WTC11 (cell line): ENCODE measurements around the gene ASB11. TPM values are rescaled to one million over a fixed set of nuclear protein-coding genes. Genes with fewer than 3 reads are reported as not detected.

ENCODE experiments used
- ATAC-seq: fragments of 200-7000 bp; cut with Tn5 transposase; 2 replicates; pipeline ENCODE4 v1.10.0; 2021; ENCODE audit warnings: mild to moderate bottlenecking, moderate library complexity
- CTCF ChIA-PET: fragments of 300-600 bp; sonication (Branson Sonifier 250); formaldehyde crosslinking; loops from one replicate; lab custom pipeline; 2021; ENCODE audit warnings: antibody characterized with exemption; lab: Charles Lee
- POLR2A ChIA-PET: fragments of 350-600 bp; sonication (Branson Sonifier 250); formaldehyde crosslinking; loops from one replicate; lab custom pipeline; 2021; ENCODE audit warnings: antibody characterized with exemption; lab: Charles Lee
- DNase-seq: peaks from one replicate; pipeline ENCODE4 v3.0.0; 2021; ENCODE audit warnings: low spot score
- H3K27ac Mint-ChIP-seq: 2 replicates; pipeline ENCODE4 v1.8.0; 2021; ENCODE audit warnings: mixed read lengths
- H3K27me3 Mint-ChIP-seq: 2 replicates; pipeline ENCODE4 v1.8.0; 2021; ENCODE audit warnings: low read depth, mild to moderate bottlenecking, moderate library complexity, mixed read lengths
- H3K36me3 Mint-ChIP-seq: 2 replicates; pipeline ENCODE4 v1.8.0; 2021; ENCODE audit warnings: mixed read lengths
- H3K4me1 Mint-ChIP-seq: 2 replicates; pipeline ENCODE4 v1.8.0; 2022; ENCODE audit warnings: mixed read lengths
- H3K4me3 Mint-ChIP-seq: 2 replicates; pipeline ENCODE4 v1.8.0; 2021; ENCODE audit warnings: mild to moderate bottlenecking, moderate library complexity, mixed read lengths
- H3K9me3 Mint-ChIP-seq: 2 replicates; pipeline ENCODE4 v1.8.0; 2021; ENCODE audit warnings: mixed read lengths
- ATF1 ChIP-seq: sonication (generic); formaldehyde crosslinking; IDR thresholded peaks from 2 replicates; pipeline ENCODE4 v1.8.1; 2023; ENCODE audit warnings: mild to moderate bottlenecking, moderate library complexity, missing genetic modification reagents
- CBFB ChIP-seq: sonication (generic); formaldehyde crosslinking; IDR thresholded peaks from 2 replicates; pipeline ENCODE4 v1.8.1; 2022; ENCODE audit warnings: mild to moderate bottlenecking, low read depth, missing genetic modification reagents
- FOXP1 ChIP-seq: sonication (generic); formaldehyde crosslinking; IDR thresholded peaks from 2 replicates; pipeline ENCODE4 v1.8.0; 2022; ENCODE audit warnings: missing genetic modification reagents, mild to moderate bottlenecking, moderate library complexity, borderline replicate concordance
- GRHL2 ChIP-seq: fragments of 250-450 bp; sonication (Bioruptor Pico); IDR thresholded peaks from 2 replicates; pipeline ENCODE4 v1.8.0; 2022; ENCODE audit warnings: mild to moderate bottlenecking, moderate library complexity; ENCODE audit not compliant: insufficient replicate concordance, severe bottlenecking
- GTF2I ChIP-seq: fragments of 250-450 bp; sonication (Bioruptor Pico); conservative IDR thresholded peaks from 2 replicates; pipeline ENCODE4 v1.4.0; 2021; ENCODE audit warnings: mild to moderate bottlenecking
- IRF1 ChIP-seq: sonication (generic); formaldehyde crosslinking; IDR thresholded peaks from 2 replicates; pipeline ENCODE4 v1.8.0; 2023; ENCODE audit warnings: missing genetic modification reagents
- KAT7 ChIP-seq: sonication (generic); formaldehyde crosslinking; IDR thresholded peaks from 2 replicates; pipeline ENCODE4 v1.8.1; 2023; ENCODE audit warnings: missing genetic modification reagents, mild to moderate bottlenecking, borderline replicate concordance
- NFYB ChIP-seq: sonication (generic); formaldehyde crosslinking; conservative IDR thresholded peaks from 2 replicates; pipeline ENCODE4 v1.8.0; 2022; ENCODE audit warnings: low read depth, missing genetic modification reagents
- STAT6 ChIP-seq: sonication (generic); formaldehyde crosslinking; conservative IDR thresholded peaks from 2 replicates; pipeline ENCODE4 v1.8.1; 2023; ENCODE audit warnings: mild to moderate bottlenecking, low read depth, missing genetic modification reagents, moderate library complexity
- ZNF121 ChIP-seq: sonication (generic); formaldehyde crosslinking; IDR thresholded peaks from 2 replicates; pipeline ENCODE4 v1.8.0; 2023; ENCODE audit warnings: missing genetic modification reagents
- ZNF219 ChIP-seq: sonication (generic); formaldehyde crosslinking; IDR thresholded peaks from 2 replicates; pipeline ENCODE4 v1.8.0; 2023; ENCODE audit warnings: missing genetic modification reagents, mild to moderate bottlenecking, borderline replicate concordance
- ZNF263 ChIP-seq: sonication (generic); formaldehyde crosslinking; IDR thresholded peaks from 2 replicates; pipeline ENCODE4 v1.8.1; 2022; ENCODE audit warnings: low read depth, mild to moderate bottlenecking, moderate library complexity, missing genetic modification reagents
- total RNA-seq: library from RNA; stranded (reverse); gene quantifications from 3 replicates; pipeline ENCODE4 v1.2.3, GENCODE V29; 2021
- TF ChIP-seq, protein P1 (sequence below): sonication (generic); formaldehyde crosslinking; IDR thresholded peaks from 2 replicates; pipeline ENCODE4 v1.8.1; 2023; ENCODE audit warnings: mild to moderate bottlenecking, moderate library complexity, missing genetic modification reagents
- TF ChIP-seq, protein P2 (sequence below): sonication (generic); formaldehyde crosslinking; IDR thresholded peaks from 2 replicates; pipeline ENCODE4 v1.8.1; 2023; ENCODE audit warnings: mild to moderate bottlenecking, missing genetic modification reagents, borderline replicate concordance
- TF ChIP-seq, protein P3 (sequence below): sonication (generic); formaldehyde crosslinking; IDR thresholded peaks from 2 replicates; pipeline ENCODE4 v1.8.1; 2023; ENCODE audit warnings: mild to moderate bottlenecking, missing genetic modification reagents, moderate library complexity
- TF ChIP-seq, protein P4 (sequence below): sonication (generic); formaldehyde crosslinking; conservative IDR thresholded peaks from 2 replicates; pipeline ENCODE4 v1.8.1; 2022; ENCODE audit warnings: mild to moderate bottlenecking, missing genetic modification reagents

Gene ASB11
- total RNA-seq, 1 experiment from 2014 or later, result not detected

DNA sequence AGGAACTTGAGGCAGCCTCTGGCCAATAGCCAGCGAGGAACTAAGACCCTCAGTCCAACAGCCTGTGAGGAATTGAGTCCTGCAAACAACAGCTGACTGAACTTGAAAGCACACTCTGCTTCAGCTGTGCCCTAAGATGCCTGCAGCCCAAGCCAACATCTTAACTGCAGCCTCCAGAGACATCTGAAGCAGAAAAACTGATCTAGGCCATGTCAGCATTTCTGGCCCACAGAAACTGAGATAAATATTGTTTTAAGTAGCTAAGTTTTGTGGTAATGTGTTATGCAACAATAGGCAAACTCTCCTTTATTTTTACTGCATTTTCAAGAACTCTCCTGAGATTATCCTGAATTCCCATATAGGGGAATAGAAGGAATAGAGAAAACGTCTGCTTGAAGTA lies 44.3 kb upstream of the ASB11 start (continued):
- TF ChIP-seq STAT6 (no peak), ZNF263 (no peak)
- TF ChIP-seq, all 79 proteins: peak for 0

GRCh38 chrX:15358533-15358932 lies 43.1 kb upstream of the ASB11 start:
- no peak overlapping the region for H3K27ac Mint-ChIP-seq
- no peaks in the 10 kb centered on the region for H3K4me1 Mint-ChIP-seq
- DNase-seq (no peak), ATAC-seq (no peak)
- no peak overlapping the region for H3K4me3 Mint-ChIP-seq
- TF ChIP-seq FOXP1 (CRISPR knock-in tag) (no peak), KAT7 (CRISPR knock-in tag) (no peak), IRF1 (CRISPR knock-in tag) (no peak), NFYB (no peak)
- H3K27me3 Mint-ChIP-seq, result no peaks in the 10 kb centered on the region
- POLR2A ChIA-PET, result no interaction called here
- H3K9me3 Mint-ChIP-seq, result peaks cover 7% of the 10 kb centered on the region
- CTCF ChIA-PET, result no interaction called here
- no peaks in the 10 kb centered on the region for H3K36me3 Mint-ChIP-seq

DNA sequence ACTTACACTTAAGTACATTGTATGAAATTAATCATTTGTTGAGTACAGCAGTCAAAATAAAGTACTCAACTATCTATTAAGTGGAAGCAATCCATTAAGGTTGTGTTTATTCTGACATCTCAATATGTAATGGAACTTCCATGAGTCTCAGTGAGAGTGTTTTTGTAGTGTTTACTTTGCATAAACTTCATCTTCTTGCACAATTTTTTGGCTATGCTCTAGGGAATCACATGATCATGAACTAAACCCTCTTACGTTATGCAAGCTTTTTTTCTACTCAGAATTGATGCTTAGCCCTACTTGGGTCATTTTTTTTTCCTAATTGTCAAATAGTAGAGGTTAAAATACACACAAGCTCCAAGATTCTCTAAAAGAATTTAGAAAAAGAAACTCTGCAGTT lies 41.0 kb upstream of the ASB11 start:
- no peak for DNase-seq
- no peaks in the 10 kb centered on the region for H3K27me3 Mint-ChIP-seq
- no peaks in the 10 kb centered on the region for H3K4me1 Mint-ChIP-seq
- H3K36me3 Mint-ChIP-seq, result no peaks in the 10 kb centered on the region
- TF ChIP-seq, protein P1, sequence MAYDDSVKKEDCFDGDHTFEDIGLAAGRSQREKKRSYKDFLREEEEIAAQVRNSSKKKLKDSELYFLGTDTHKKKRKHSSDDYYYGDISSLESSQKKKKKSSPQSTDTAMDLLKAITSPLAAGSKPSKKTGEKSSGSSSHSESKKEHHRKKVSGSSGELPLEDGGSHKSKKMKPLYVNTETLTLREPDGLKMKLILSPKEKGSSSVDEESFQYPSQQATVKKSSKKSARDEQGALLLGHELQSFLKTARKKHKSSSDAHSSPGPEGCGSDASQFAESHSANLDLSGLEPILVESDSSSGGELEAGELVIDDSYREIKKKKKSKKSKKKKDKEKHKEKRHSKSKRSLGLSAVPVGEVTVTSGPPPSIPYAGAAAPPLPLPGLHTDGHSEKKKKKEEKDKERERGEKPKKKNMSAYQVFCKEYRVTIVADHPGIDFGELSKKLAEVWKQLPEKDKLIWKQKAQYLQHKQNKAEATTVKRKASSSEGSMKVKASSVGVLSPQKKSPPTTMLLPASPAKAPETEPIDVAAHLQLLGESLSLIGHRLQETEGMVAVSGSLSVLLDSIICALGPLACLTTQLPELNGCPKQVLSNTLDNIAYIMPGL, result no peak
- no peak for TF ChIP-seq GTF2I (CRISPR knock-in tag)
- no peak for TF ChIP-seq ATF1 (CRISPR knock-in tag)
- no peak for TF ChIP-seq GRHL2 (CRISPR knock-in tag)
- TF ChIP-seq STAT6, result no peak
- no peak for TF ChIP-seq ZNF263
- no peak for ATAC-seq
- POLR2A ChIA-PET, result no interaction called here
- no peak overlapping the region for H3K27ac Mint-ChIP-seq
- H3K4me3 Mint-ChIP-seq, result no peak overlapping the region
- CTCF ChIA-PET, result no interaction called here
- peaks cover 7% of the 10 kb centered on the region for H3K9me3 Mint-ChIP-seq

DNA sequence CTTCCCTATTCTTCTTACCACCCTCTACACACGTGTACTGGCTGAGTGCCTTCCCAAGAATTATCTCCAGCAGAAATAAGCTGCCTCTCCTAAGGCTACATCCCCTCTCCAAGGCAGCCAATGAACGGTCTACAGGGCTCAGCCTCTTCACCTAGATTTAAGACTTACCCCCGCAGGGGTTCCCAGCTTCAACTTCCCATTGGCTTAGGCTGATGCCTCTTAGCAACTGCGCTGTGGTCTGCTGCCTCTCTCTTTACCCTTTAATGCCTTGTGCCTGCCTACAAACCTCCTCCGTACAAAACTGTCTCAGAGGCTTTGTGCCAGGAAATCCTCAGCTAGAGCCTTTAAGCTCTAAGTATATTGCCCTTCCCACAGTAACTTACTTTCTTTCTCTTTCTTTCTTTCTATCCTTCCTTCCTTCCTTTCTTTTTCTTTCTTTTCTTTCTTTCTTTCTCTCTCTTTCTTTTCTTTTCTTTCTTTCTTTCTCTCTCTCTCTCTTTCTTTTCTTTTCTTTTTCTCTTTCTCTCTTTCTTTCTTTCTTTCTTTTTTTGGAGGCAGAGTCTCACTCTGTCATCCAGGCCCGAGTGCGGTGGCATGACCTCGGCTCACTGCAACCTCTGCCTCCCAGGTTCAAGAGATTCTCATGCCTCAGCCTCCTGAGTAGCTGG lies 35.0 kb upstream of the ASB11 start:
- ATAC-seq (peak; percentile 84), DNase-seq (peak; percentile 10)
- POLR2A ChIA-PET, result no interaction called here
- H3K4me3 Mint-ChIP-seq, result no peak overlapping the region
- H3K36me3 Mint-ChIP-seq, result no peaks in the 10 kb centered on the region
- H3K27ac Mint-ChIP-seq, result no peak overlapping the region; the same call in 1 of the 2 replicates
- CTCF ChIA-PET, result interaction anchor here (0.6 to 3.0 kb wide), 8 partner anchors 23 to 342 kb away, joined by 3 to 48 read pairs (median 4); partner anchors contain the start of gene PIR
- H3K9me3 Mint-ChIP-seq, result no peaks in the 10 kb centered on the region
- peaks cover 4% of the 10 kb centered on the region; the same call in 1 of the 2 replicates for H3K27me3 Mint-ChIP-seq
- H3K4me1 Mint-ChIP-seq, result peaks cover 9% of the 10 kb centered on the region
- TF ChIP-seq, protein P2, sequence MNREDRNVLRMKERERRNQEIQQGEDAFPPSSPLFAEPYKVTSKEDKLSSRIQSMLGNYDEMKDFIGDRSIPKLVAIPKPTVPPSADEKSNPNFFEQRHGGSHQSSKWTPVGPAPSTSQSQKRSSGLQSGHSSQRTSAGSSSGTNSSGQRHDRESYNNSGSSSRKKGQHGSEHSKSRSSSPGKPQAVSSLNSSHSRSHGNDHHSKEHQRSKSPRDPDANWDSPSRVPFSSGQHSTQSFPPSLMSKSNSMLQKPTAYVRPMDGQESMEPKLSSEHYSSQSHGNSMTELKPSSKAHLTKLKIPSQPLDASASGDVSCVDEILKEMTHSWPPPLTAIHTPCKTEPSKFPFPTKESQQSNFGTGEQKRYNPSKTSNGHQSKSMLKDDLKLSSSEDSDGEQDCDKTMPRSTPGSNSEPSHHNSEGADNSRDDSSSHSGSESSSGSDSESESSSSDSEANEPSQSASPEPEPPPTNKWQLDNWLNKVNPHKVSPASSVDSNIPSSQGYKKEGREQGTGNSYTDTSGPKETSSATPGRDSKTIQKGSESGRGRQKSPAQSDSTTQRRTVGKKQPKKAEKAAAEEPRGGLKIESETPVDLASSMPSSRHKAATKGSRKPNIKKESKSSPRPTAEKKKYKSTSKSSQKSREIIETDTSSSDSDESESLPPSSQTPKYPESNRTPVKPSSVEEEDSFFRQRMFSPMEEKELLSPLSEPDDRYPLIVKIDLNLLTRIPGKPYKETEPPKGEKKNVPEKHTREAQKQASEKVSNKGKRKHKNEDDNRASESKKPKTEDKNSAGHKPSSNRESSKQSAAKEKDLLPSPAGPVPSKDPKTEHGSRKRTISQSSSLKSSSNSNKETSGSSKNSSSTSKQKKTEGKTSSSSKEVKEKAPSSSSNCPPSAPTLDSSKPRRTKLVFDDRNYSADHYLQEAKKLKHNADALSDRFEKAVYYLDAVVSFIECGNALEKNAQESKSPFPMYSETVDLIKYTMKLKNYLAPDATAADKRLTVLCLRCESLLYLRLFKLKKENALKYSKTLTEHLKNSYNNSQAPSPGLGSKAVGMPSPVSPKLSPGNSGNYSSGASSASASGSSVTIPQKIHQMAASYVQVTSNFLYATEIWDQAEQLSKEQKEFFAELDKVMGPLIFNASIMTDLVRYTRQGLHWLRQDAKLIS, result no peak
- TF ChIP-seq CBFB (CRISPR knock-in tag) (no peak), ZNF121 (CRISPR knock-in tag) (no peak), ZNF219 (CRISPR knock-in tag) (no peak)
- TF ChIP-seq, protein P3, sequence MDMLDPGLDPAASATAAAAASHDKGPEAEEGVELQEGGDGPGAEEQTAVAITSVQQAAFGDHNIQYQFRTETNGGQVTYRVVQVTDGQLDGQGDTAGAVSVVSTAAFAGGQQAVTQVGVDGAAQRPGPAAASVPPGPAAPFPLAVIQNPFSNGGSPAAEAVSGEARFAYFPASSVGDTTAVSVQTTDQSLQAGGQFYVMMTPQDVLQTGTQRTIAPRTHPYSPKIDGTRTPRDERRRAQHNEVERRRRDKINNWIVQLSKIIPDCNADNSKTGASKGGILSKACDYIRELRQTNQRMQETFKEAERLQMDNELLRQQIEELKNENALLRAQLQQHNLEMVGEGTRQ (CRISPR knock-in tag), result no peak
- TF ChIP-seq, protein P4, sequence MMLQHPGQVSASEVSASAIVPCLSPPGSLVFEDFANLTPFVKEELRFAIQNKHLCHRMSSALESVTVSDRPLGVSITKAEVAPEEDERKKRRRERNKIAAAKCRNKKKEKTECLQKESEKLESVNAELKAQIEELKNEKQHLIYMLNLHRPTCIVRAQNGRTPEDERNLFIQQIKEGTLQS, result no peak
